Loucy (cell line): ENCODE data around the gene ODF2L.
A peak's percentile ranks its signal among the peaks of the same experiment; 100 is the strongest.

Experiments used
- H2AFZ ChIP-seq: fragments of 200-600 bp; sonication (generic); 2 replicates; pipeline ENCODE4 v1.6.0; 2016; ENCODE audit warnings: antibody characterized with exemption, mild to moderate bottlenecking, low read length, moderate library complexity
- H3F3A ChIP-seq: fragments of 200-600 bp; 2 replicates; pipeline ENCODE4 v1.6.0; 2016; ENCODE audit warnings: antibody characterized with exemption, low read depth, mild to moderate bottlenecking
- H3K27me3 ChIP-seq: fragments of 200-600 bp; sonication (generic); 2 replicates; pipeline ENCODE4 v1.6.1; 2014; ENCODE audit warnings: low read length, mild to moderate bottlenecking; ENCODE audit not compliant: insufficient read depth, poor library complexity, severe bottlenecking
- H3K36me3 ChIP-seq: fragments of 200-600 bp; sonication (generic); 2 replicates; pipeline ENCODE4 v1.6.1; 2016; ENCODE audit warnings: low read length; ENCODE audit not compliant: insufficient read depth
- H3K4me1 ChIP-seq: fragments of 200-600 bp; sonication (generic); 2 replicates; pipeline ENCODE4 v1.5.1; 2014; ENCODE audit warnings: low read length, mild to moderate bottlenecking; ENCODE audit not compliant: insufficient read depth, poor library complexity, severe bottlenecking
- H3K4me2 ChIP-seq: fragments of 200-600 bp; sonication (generic); 2 replicates; pipeline ENCODE4 v1.6.0; 2014; ENCODE audit warnings: antibody characterized with exemption, low read length, low read depth, mild to moderate bottlenecking; ENCODE audit not compliant: poor library complexity, severe bottlenecking
- H3K4me3 ChIP-seq: fragments of 200-600 bp; sonication (generic); 2 replicates; pipeline ENCODE4 v1.5.1; 2014; ENCODE audit warnings: low read length, mild to moderate bottlenecking, mixed read lengths; ENCODE audit not compliant: poor library complexity, severe bottlenecking
- H3K79me2 ChIP-seq: fragments of 200-600 bp; sonication (generic); 2 replicates; pipeline ENCODE4 v1.6.1; 2014; ENCODE audit warnings: low read length; ENCODE audit not compliant: insufficient read depth
- H3K9ac ChIP-seq: fragments of 200-600 bp; sonication (generic); 2 replicates; pipeline ENCODE4 v1.6.0; 2014; ENCODE audit warnings: mild to moderate bottlenecking, low read depth, low read length, moderate library complexity; ENCODE audit not compliant: poor library complexity, severe bottlenecking
- H3K9me2 ChIP-seq: fragments of 200-600 bp; sonication (generic); replicated peaks from 2 replicates; pipeline ENCODE4 v1.6.1; 2016; ENCODE audit warnings: low read depth, low read length, mixed read lengths
- H3K9me3 ChIP-seq: fragments of 200-600 bp; sonication (generic); 2 replicates; pipeline ENCODE4 v1.6.1; 2014; ENCODE audit warnings: mild to moderate bottlenecking, antibody characterized with exemption, low read length, low read depth; ENCODE audit not compliant: insufficient read depth
- H4K20me1 ChIP-seq: fragments of 200-600 bp; sonication (generic); 2 replicates; pipeline ENCODE4 v1.6.0; 2014; ENCODE audit warnings: antibody characterized with exemption, low read length, mild to moderate bottlenecking; ENCODE audit not compliant: insufficient read depth, poor library complexity, severe bottlenecking
- CTCF ChIP-seq: fragments of 200-600 bp; sonication (generic); conservative IDR thresholded peaks from 2 replicates; pipeline ENCODE4 v1.5.1; 2014; ENCODE audit warnings: mild to moderate bottlenecking, antibody characterized with exemption, low read length
- EZH2phosphoT487 ChIP-seq: fragments of 200-600 bp; IDR thresholded peaks from 2 replicates; pipeline ENCODE4 v1.6.1; 2018; ENCODE audit warnings: antibody characterized with exemption, mild to moderate bottlenecking, moderate library complexity, borderline replicate concordance

ODF2L gene

GRCh38 chr1:86410879-86411278, 14.8 kb upstream of the ODF2L start:
- Histone ChIP-seq H4K20me1 (no peaks in the 10 kb centered on the region), H3K9me2 (no peaks in the 10 kb centered on the region), H3K4me1 (no peaks in the 10 kb centered on the region), H3K27me3 (no peaks in the 10 kb centered on the region), H3K36me3 (no peaks in the 10 kb centered on the region), H3K9ac (no peak overlapping the region), H3K79me2 (no peaks in the 10 kb centered on the region), H3K4me2 (no peak overlapping the region), H3K9me3 (no peaks in the 10 kb centered on the region), H3F3A (no peaks in the 10 kb centered on the region), H2AFZ (no peak overlapping the region), H3K4me3 (no peak overlapping the region)
- TF ChIP-seq CTCF (no peak), EZH2phosphoT487 (no peak)

DNA sequence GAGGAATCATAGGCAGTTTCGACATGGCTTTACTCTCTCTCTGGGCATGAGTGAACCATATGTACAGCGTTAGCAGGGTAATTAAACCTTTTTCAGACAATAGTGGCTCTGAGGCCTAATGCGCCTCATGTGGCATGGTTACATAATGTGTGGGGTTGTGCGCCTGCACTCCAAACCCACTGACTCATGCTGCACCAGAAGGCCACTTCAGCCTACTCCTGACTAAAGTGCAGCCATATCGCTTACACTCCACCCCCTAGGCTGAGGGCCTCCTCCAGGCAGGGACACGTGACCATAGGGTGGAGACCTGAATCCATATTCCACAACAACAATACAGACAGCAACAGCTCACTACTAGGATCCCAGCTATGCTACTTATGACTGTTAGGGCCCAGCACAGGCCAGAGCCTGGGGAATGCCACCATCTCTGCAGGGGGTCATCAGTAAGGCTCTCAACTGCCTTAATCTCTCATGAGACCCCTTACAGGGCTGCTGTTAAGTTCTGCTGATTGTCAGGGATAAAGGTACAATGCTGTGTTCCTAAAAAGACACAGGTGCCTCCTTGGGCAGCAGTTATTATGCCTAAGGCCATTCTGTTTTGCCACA, 13.4 kb upstream of the ODF2L start:
- no peak overlapping the region for H2AFZ ChIP-seq
- H3K9me2 ChIP-seq: no peaks in the 10 kb centered on the region
- H3K9me3 ChIP-seq: no peaks in the 10 kb centered on the region
- no peaks in the 10 kb centered on the region for H4K20me1 ChIP-seq
- no peaks in the 10 kb centered on the region for H3K36me3 ChIP-seq
- no peaks in the 10 kb centered on the region for H3K27me3 ChIP-seq
- TF ChIP-seq EZH2phosphoT487 (no peak), CTCF (no peak)
- H3K4me1 ChIP-seq: no peaks in the 10 kb centered on the region
- no peak overlapping the region for H3K4me2 ChIP-seq
- H3F3A ChIP-seq: no peaks in the 10 kb centered on the region
- H3K79me2 ChIP-seq: no peaks in the 10 kb centered on the region
- H3K4me3 ChIP-seq: no peak overlapping the region
- H3K9ac ChIP-seq: no peak overlapping the region

GRCh38 chr1:86396498-86396890, 371 bp upstream of the ODF2L start:
- Histone ChIP-seq H3K4me3 (peak overlapping the region; percentile 84), H3F3A (no peaks in the 10 kb centered on the region), H3K9ac (peak overlapping the region; percentile 76), H3K9me3 (no peaks in the 10 kb centered on the region), H3K9me2 (no peaks in the 10 kb centered on the region), H3K27me3 (no peaks in the 10 kb centered on the region), H2AFZ (peak overlapping the region; percentile 99), H3K4me1 (peaks cover 24% of the 10 kb centered on the region), H3K79me2 (peaks cover 19% of the 10 kb centered on the region), H3K4me2 (peak overlapping the region; percentile 79), H4K20me1 (no peaks in the 10 kb centered on the region), H3K36me3 (no peaks in the 10 kb centered on the region)
- TF ChIP-seq CTCF: no peak
- TF ChIP-seq EZH2phosphoT487: no peak
